HEK293 (cell line): ENCODE results near the gene P4HA1.
"Not testable (repeated sequence)": the region's sequence is repeated elsewhere in the genome, so short reads cannot be mapped to it uniquely, and the experiment has no call there.

ENCODE experiments used
- CTCF ChIA-PET: fragments of 350-600 bp; formaldehyde crosslinking; extraction: SDS; loops from one replicate; lab custom pipeline; 2021; ENCODE audit warnings: antibody characterized with exemption; lab: Yijun Ruan, JAX
- POLR2A ChIA-PET: fragments of 300-600 bp; formaldehyde crosslinking; extraction: SDS; loops from one replicate; lab custom pipeline; 2020; ENCODE audit warnings: antibody characterized with exemption, inconsistent platforms; lab: Yijun Ruan, JAX
- H3K27ac ChIP-seq: fragments of 200-500 bp; sonication (Bioruptor generic); 2 replicates; pipeline ENCODE4 v1.5.1; 2014; ENCODE audit warnings: low read depth, low read length, control low read depth, inconsistent platforms; ENCODE audit errors: extremely low read depth
- H3K36me3 ChIP-seq, 2 experiments: fragments of 200-500 bp in 1 of 2; sonication (Bioruptor generic) in 1 of 2; 1 replicate in 1 of 2; 2 replicates in 1 of 2; pipeline ENCODE4 v1.5.1; 2014 to 2017; ENCODE audit warnings: inconsistent platforms in 2 of 2, low read length in 2 of 2; ENCODE audit not compliant: control insufficient read depth in 2 of 2, insufficient read depth in 1 of 2
- H3K4me1 ChIP-seq: fragments of 200-500 bp; sonication (Bioruptor generic); 2 replicates; pipeline ENCODE4 v1.5.1; 2014; ENCODE audit warnings: mild to moderate bottlenecking, low read length, inconsistent platforms; ENCODE audit not compliant: control insufficient read depth, insufficient read depth
- H3K4me3 ChIP-seq: 2 replicates; pipeline ENCODE4 v1.5.1; 2011; ENCODE audit warnings: low read depth, mild to moderate bottlenecking, control low read depth, low read length, moderate library complexity
- H3K9me3 ChIP-seq: fragments of 200-500 bp; sonication (Bioruptor generic); 2 replicates; pipeline ENCODE4 v1.5.1; 2014; ENCODE audit warnings: low read depth, low read length, inconsistent platforms; ENCODE audit not compliant: control insufficient read depth, insufficient read depth
- IKZF3 ChIP-seq: fragments of 450-650 bp; IDR thresholded peaks from 2 replicates; pipeline ENCODE4 v1.5.0; 2018; ENCODE audit warnings: missing biosample characterization, mild to moderate bottlenecking, missing genetic modification characterization, moderate library complexity
- ZEB2 ChIP-seq: fragments of 450-650 bp; formaldehyde crosslinking; IDR thresholded peaks from 2 replicates; pipeline ENCODE4 v1.5.1; 2016; ENCODE audit warnings: missing biosample characterization, missing genetic modification characterization
- ZNF114 ChIP-seq: fragments of 450-650 bp; formaldehyde crosslinking; IDR thresholded peaks from 2 replicates; pipeline ENCODE4 v1.5.0; 2017; ENCODE audit warnings: missing biosample characterization, missing genetic modification characterization
- ZNF23 ChIP-seq: fragments of 450-650 bp; formaldehyde crosslinking; IDR thresholded peaks from 2 replicates; pipeline ENCODE4 v1.5.1; 2016; ENCODE audit warnings: missing biosample characterization, missing genetic modification characterization, borderline replicate concordance
- ZNF37A ChIP-seq: fragments of 450-650 bp; IDR thresholded peaks from 2 replicates; pipeline ENCODE4 v1.5.1; 2018; ENCODE audit warnings: missing biosample characterization, missing genetic modification characterization
- ZNF624 ChIP-seq: fragments of 450-650 bp; formaldehyde crosslinking; IDR thresholded peaks from 2 replicates; pipeline ENCODE4 v1.5.1; 2017; ENCODE audit warnings: missing biosample characterization, missing genetic modification characterization
- TF ChIP-seq, protein P1 (sequence below): fragments of 450-650 bp; IDR thresholded peaks from 2 replicates; pipeline ENCODE4 v1.5.1; 2018; ENCODE audit warnings: missing biosample characterization, missing genetic modification characterization
- TF ChIP-seq, protein P2 (sequence below): fragments of 450-650 bp; formaldehyde crosslinking; IDR thresholded peaks from 2 replicates; pipeline ENCODE4 v1.5.1; 2016; ENCODE audit warnings: missing biosample characterization, missing genetic modification characterization
- TF ChIP-seq, protein P3 (sequence below): fragments of 450-650 bp; formaldehyde crosslinking; IDR thresholded peaks from 2 replicates; pipeline ENCODE4 v1.5.1; 2017; ENCODE audit warnings: missing biosample characterization, missing genetic modification characterization
- TF ChIP-seq, protein P4 (sequence below): fragments of 450-650 bp; formaldehyde crosslinking; IDR thresholded peaks from 2 replicates; pipeline ENCODE4 v1.5.1; 2017; ENCODE audit warnings: missing biosample characterization, missing genetic modification characterization

The P4HA1 gene

DNA sequence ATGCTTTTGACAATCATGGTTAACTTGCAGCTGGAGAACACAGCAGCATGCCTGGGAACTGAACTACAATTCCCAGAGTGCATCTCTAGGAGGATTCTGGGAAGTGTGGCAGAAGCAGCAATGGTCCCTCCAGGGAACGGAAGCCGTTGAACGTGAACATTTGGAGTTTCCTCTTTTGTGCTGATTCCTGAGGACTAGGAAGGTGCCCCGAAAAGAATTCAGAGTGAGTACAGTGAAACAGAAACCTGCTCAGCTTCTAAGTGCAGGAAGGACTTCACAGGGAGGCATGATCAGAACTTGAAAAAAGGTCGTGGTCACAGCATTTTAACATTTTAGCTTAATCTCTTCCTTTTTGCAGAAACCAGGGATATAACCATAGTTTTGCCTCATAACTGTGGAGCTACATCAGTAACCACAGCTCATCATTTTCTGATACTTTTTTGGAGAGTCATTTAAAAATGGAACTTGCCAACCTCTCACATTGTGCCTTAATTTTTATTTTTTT is 13.7 kb upstream of the P4HA1 start, which contains the start of gene NUDT13 (continued):
- TF ChIP-seq, protein P1, sequence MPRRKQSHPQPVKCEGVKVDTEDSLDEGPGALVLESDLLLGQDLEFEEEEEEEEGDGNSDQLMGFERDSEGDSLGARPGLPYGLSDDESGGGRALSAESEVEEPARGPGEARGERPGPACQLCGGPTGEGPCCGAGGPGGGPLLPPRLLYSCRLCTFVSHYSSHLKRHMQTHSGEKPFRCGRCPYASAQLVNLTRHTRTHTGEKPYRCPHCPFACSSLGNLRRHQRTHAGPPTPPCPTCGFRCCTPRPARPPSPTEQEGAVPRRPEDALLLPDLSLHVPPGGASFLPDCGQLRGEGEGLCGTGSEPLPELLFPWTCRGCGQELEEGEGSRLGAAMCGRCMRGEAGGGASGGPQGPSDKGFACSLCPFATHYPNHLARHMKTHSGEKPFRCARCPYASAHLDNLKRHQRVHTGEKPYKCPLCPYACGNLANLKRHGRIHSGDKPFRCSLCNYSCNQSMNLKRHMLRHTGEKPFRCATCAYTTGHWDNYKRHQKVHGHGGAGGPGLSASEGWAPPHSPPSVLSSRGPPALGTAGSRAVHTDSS (tag by site-specific recombination) = no peak
- TF ChIP-seq ZNF37A (tag by site-specific recombination) = no peak

DNA sequence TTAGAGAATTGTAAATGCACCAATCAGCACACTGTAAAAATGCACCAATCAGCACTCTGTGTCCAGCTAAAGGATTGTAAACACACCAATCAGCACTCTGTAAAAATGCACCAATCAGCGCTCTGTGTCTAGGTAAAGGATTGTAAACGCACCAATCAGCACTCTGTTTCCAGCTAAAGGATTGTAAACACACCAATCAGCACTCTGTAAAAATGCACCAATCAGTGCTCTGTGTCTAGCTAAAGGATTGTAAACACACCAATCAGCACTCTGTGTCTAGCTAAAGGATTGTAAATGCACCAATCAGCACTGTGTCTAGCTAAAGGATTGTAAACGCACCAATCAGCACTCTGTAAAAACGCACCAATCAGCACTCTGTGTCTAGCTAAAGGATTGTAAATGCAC is 12.6 kb upstream of the P4HA1 start:
- CTCF ChIA-PET = interaction anchor here (0.7 to 0.9 kb wide), 3 partner anchors 9 to 1401 kb away, joined by 3 to 4 read pairs (median 3); no protein-coding TSS in a partner anchor
- H3K9me3 ChIP-seq, H3K27ac ChIP-seq, H3K4me3 ChIP-seq, H3K4me1 ChIP-seq: not testable (repeated sequence)
- peaks cover 0 to 14% of the 10 kb centered on the region in 2 experiments; a peak in 1 of 3 replicates for H3K36me3 ChIP-seq
- POLR2A ChIA-PET = interaction anchor here (2.1 to 3.1 kb wide), 2 partner anchors 10 to 13 kb away, joined by 9 to 52 read pairs; partner anchors contain the start of gene P4HA1

DNA sequence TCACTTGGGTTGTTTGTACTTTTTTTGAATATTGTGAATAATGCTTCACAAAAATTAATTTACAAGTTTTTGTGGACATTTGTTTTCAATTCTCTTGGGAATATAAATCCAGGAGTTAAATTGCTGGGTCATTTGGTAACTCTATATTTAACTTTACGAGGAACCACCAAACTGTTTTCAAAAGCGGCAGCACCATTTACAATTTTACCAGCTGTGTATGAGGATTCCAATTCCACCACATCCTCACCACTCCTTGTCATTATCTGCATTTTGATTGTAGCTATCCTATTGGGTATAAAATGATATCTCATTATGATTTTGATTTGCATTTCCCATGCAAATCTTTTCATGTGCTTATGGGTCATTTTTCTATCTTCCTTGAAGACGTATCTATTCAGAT is 9.6 kb upstream of the P4HA1 start:
- CTCF ChIA-PET = no interaction called here
- no peak overlapping the region for H3K27ac ChIP-seq
- no peak overlapping the region for H3K4me3 ChIP-seq
- H3K4me1 ChIP-seq = no peaks in the 10 kb centered on the region
- TF ChIP-seq ZNF624 (no peak), ZNF114 (tag by site-specific recombination) (no peak), IKZF3 (no peak), ZNF37A (tag by site-specific recombination) (no peak), ZEB2 (tag by site-specific recombination) (no peak)
- TF ChIP-seq, protein P2, sequence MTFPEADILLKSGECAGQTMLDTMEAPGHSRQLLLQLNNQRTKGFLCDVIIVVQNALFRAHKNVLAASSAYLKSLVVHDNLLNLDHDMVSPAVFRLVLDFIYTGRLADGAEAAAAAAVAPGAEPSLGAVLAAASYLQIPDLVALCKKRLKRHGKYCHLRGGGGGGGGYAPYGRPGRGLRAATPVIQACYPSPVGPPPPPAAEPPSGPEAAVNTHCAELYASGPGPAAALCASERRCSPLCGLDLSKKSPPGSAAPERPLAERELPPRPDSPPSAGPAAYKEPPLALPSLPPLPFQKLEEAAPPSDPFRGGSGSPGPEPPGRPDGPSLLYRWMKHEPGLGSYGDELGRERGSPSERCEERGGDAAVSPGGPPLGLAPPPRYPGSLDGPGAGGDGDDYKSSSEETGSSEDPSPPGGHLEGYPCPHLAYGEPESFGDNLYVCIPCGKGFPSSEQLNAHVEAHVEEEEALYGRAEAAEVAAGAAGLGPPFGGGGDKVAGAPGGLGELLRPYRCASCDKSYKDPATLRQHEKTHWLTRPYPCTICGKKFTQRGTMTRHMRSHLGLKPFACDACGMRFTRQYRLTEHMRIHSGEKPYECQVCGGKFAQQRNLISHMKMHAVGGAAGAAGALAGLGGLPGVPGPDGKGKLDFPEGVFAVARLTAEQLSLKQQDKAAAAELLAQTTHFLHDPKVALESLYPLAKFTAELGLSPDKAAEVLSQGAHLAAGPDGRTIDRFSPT (tag by site-specific recombination) = no peak
- TF ChIP-seq, protein P3, sequence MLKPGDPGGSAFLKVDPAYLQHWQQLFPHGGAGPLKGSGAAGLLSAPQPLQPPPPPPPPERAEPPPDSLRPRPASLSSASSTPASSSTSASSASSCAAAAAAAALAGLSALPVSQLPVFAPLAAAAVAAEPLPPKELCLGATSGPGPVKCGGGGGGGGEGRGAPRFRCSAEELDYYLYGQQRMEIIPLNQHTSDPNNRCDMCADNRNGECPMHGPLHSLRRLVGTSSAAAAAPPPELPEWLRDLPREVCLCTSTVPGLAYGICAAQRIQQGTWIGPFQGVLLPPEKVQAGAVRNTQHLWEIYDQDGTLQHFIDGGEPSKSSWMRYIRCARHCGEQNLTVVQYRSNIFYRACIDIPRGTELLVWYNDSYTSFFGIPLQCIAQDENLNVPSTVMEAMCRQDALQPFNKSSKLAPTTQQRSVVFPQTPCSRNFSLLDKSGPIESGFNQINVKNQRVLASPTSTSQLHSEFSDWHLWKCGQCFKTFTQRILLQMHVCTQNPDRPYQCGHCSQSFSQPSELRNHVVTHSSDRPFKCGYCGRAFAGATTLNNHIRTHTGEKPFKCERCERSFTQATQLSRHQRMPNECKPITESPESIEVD (tag by site-specific recombination) = 0 out of 2 replicates have a peak, but pooled peaks have one; percentile 25
- TF ChIP-seq, protein P4, sequence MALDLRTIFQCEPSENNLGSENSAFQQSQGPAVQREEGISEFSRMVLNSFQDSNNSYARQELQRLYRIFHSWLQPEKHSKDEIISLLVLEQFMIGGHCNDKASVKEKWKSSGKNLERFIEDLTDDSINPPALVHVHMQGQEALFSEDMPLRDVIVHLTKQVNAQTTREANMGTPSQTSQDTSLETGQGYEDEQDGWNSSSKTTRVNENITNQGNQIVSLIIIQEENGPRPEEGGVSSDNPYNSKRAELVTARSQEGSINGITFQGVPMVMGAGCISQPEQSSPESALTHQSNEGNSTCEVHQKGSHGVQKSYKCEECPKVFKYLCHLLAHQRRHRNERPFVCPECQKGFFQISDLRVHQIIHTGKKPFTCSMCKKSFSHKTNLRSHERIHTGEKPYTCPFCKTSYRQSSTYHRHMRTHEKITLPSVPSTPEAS = no peak
- TF ChIP-seq, all 188 proteins: peak for 1
- Histone ChIP-seq H3K9me3 (no peaks in the 10 kb centered on the region), H3K36me3 (peaks cover 0 to 16% of the 10 kb centered on the region in 2 experiments; a peak in 1 of 3 replicates)
- POLR2A ChIA-PET = no interaction called here

DNA sequence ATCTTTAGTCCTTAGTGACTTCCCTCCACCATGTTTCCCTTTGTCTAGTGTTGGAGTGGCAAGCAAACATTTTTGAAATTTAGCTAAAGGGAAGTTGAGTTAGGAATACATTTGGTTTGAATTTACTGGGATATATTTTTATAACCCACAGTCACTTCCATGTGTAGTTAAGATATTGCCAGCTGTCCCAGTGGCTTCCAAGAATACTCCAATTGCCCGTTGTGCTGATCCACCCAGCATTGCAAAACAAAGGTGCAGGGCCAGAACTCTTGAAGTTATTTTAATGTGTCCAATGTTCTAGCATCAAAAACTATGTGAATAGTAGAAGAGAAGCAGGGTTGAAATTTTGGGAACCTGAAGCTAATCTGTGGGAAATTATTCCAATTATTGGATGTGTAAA is 2.5 kb upstream of the P4HA1 start:
- no peak for TF ChIP-seq ZNF23 (tag by site-specific recombination)
- Histone ChIP-seq H3K9me3 (no peaks in the 10 kb centered on the region), H3K4me3 (no peak overlapping the region), H3K36me3 (peaks cover 0 to 5% of the 10 kb centered on the region in 2 experiments; a peak in 2 of 3 replicates), H3K4me1 (no peaks in the 10 kb centered on the region; the same call in 1 of the 2 replicates), H3K27ac (no peak overlapping the region)
- CTCF ChIA-PET = interaction anchor here (0.5 to 2.7 kb wide), 5 partner anchors 8 to 1861 kb away, joined by 3 to 12 read pairs (median 4); no protein-coding TSS in a partner anchor
- POLR2A ChIA-PET = interaction anchor here (0.7 to 1.9 kb wide), 2 partner anchors 11 to 744 kb away, joined by 5 to 9 read pairs; partner anchors contain the start of genes DNAJB12 and NUDT13
